HG02642 (cell line): Measurements from ENCODE around the gene SNX2.
A peak's percentile ranks its signal among the peaks of the same experiment; 100 is the strongest.

Source experiments
- ATAC-seq: cut with Tn5 transposase; IDR thresholded peaks from one replicate; pipeline ENCODE4 v1.9.1; 2021; ENCODE audit warnings: mild to moderate bottlenecking; ENCODE audit not compliant: unreplicated experiment, poor library complexity

The SNX2 gene

DNA sequence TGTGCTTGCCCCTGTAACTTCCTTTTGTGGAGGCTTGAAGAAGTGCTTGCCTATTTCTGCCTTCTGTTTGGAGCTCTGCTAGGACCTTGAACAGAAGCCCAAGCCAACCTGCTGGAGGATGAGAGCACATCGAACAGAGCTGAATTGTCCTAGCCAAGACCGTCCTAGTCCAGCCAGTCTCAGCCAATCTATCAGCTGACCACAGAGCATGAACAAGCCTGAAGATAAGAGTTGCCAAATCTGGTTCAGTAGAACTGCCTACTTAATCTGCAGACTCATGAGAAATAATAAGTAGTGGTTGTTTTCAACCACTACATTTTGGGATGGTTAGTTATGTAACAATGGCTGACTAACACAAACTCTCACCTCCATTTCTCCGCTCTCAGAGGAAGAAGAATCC lies 4.4 kb upstream of the SNX2 start:
- ATAC-seq: no peak

DNA sequence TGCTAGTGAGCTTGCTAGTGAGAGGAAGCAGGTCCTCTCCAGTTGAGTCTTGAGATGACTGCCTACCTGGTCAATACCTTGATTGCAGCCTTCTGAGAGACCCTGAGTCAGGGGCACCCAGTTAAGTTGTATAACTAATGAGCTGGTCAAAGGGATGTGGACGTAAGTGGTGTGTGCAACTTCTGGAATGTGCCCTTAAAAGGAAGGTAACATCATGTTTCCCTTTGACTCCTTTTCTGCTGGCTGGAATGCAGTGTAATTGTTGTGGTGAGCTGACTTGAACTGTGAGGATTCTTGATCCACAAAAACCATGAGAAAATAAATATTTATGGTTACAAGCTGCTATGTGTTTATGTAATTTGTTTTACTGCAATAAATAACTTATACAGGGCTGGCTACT lies 2.4 kb upstream of the SNX2 start:
- no peak for ATAC-seq

DNA sequence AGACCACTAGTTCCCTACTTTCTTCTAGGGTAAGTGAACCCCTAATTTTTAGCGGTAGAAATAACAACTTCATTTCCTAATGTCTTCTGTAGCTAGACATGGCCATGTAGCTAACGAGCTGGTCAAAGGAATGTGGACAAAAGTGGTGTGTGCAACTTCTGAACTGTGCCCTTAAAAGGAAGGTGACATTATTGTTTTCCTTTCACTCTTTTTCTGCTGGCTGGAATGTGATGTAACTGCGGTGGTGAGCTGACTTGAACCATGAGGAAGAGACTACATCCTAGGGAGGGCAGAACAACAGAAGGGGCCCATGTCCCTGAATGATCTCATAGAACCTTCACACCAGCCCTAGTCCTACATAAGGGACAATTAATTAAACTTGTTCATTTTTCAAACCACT lies 1.3 kb upstream of the SNX2 start:
- no peak for ATAC-seq

DNA sequence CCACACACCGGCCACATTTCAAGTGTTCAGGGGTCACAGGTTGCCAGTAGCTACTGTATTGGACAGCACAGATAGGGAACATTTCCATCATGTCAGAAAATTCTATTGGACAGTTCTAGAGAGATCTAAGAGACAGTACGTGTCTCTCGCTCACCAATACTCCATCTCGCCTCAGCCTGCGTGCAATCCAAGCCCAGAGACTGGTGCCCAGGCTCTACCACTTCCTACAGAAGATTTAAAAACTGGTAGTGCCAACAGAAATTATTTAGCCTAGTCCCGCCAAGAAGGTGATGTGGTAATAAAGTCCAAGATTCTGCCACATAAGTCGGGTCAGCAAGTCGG lies 390 bp upstream of the SNX2 start:
- ATAC-seq: peak; percentile 27

DNA sequence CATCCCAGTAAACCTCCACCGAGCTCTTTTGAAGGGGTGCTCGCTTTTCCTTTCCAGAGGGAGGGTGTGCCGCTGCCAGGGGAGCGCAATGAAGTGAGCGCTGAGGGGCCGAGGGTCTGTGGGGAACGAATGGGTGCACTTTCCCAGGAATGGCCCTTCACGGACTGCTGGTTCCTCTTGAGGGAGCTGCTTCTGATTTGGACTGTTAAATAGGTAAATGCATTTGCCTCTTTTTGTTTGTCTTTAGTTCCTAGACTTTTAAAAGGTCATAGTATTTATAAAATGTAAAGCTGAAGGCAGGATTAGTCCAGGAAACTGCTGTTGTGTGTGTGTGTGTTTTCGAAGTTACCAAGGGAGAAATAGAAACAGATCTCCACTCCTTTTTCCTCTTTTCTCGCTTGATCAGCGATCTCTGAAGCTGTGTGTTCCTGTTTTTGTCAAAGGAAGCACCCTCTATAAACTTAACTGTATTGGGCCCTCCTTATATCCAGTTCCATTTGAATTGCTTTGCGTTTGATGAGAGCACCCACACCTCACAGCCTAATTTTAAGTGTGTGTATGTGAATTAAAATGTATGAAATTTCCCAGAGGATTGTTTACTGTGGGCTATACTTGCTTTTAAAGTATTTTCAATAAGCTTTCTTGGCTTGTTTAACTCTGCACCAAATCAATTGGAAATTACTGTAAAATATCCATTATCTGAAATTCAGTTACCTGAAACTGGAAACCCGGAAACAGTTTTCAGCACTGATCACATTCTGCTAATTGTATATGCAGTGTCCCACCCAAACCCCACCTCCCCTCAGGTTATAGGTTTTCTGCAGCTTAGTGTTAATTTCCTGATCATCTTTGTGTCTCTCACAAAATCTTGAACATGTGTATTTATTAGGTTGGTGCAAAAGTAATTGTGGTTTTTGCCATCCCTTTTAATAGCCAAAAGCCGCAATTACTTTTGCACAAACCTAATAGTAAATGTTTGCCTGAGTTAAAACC lies 966 bp downstream of the SNX2 start:
- no peak for ATAC-seq

DNA sequence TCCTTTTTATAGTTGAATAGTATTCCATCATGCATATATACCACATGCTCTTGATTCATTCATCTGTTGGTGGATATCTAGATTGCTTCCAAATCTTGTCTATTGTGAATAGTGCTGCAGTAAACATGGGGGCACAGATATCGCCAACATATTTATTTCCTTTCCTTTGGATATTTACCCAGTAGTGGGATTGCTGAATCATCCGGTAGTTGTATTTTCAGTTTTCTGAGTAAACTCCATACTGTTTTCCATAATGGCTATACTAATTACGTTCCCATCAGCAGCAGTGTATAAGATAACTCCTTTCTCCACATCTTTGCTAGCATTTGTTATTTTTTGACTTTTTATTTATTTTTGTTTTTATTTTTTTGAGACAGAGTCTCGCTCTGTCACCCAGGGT lies 3.3 kb downstream of the SNX2 start:
- ATAC-seq: no peak

DNA sequence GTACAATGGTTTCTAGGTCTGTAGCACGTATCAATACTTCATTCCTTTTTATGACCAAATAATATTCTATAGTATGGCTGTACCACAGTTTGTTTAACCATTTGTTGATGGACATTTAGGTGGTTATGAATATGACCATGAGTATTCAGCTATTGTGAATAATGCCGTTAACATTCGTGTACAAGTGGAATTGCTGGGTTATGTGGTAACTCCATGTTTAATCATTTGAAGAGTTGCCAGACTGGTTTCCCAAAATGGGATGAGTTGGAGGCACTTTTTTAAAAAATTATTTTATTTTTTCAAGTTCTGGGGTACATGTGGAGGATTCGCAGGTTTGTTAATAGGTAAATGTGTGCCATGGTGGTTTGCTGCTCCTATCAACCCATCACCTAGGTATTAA lies 4.6 kb downstream of the SNX2 start:
- ATAC-seq: no peak

DNA sequence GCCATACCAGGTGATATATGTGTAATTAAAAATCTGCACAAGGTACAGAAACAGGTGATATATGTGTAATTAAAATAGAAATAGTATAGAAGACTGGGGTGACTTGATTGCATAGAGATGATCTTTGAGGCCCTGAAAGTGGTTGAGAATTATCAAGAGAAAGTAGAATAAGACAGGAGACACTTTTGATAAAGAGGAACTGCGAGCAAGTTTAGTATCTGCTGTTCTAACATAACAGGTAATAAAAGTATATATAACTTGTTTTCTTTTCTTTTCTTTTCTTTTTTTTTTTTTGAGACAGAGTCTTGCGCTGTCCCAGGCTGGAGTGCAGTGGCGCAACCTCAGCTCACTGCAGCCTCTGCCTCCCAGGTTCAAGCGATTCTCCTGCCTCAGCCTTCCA lies 5.4 kb downstream of the SNX2 start:
- ATAC-seq: no peak

DNA sequence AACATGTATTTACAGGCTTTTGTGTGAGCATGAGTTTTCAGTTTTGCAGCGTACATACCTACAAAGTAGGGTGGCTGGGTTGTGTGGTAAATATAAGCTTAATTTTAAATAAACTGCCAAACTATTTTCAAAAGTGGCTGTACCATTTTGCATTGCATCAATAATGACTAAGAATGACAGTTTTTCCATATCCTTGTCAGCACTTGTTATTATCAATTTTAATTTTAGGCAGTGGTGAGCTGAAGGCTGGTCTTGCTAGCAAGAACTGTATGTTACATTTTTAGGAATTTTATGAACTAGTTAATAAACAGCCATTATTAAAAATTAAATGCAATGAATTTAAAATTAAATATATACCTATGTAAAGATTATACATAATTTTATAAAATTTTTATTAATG lies 6.6 kb downstream of the SNX2 start:
- ATAC-seq: no peak

DNA sequence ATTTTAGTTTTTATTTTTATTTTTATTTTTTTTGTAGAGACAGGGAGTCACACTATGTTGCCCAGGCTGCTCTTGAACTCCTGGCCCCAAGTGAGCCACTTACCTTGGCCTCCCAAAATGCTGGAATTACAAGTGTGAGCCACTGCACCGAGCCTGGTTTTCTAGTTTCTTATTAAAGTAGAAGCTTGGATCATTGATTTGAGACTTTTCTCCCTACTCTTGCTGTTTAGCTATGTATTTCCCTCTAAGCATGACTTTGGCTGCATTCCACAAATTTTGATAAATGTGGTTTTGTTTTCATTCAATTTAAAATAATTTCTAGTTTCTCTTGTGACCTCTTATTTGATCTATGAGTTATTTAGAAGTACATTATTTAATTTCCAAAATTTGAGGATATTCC lies 10.4 kb downstream of the SNX2 start:
- no peak for ATAC-seq

DNA sequence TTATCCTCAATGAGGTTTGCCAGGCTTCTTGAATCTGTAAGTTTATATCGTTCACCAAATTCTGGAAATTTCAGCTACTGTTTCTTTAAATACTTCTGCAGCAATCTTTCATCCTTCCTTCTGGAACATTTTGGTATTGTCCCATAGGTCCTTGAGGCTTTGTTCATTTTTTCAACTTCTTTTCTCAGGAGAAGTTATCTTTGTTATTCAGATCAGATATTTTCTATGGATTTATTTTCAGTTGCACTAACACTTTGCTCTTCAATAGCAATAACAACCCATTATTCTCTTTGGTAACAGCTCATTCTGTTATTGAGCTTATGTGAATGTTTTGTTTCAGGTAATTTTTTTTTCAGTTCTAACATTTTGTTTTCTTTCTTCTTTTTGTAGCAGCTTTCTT lies 13.5 kb downstream of the SNX2 start:
- no peak for ATAC-seq

DNA sequence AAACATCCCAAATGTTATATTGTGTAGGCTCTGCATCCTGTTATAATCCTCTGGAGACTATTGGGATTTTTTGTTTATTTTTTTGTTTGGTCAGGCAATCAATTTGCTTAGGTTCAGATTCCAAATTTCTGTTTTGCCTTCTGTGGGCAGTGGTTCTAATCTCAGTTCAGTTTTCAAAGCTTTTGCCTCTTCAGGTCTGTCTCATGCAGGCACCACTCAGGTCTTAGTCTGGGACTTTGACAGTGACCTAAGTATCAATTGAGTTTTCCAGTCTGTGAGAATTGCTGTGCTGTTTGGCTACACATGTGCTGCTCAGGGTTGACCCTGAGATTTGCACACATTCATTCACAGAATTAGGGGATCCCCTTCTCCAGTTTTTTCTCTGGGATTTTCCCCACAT lies 14.1 kb downstream of the SNX2 start:
- no peak for ATAC-seq

DNA sequence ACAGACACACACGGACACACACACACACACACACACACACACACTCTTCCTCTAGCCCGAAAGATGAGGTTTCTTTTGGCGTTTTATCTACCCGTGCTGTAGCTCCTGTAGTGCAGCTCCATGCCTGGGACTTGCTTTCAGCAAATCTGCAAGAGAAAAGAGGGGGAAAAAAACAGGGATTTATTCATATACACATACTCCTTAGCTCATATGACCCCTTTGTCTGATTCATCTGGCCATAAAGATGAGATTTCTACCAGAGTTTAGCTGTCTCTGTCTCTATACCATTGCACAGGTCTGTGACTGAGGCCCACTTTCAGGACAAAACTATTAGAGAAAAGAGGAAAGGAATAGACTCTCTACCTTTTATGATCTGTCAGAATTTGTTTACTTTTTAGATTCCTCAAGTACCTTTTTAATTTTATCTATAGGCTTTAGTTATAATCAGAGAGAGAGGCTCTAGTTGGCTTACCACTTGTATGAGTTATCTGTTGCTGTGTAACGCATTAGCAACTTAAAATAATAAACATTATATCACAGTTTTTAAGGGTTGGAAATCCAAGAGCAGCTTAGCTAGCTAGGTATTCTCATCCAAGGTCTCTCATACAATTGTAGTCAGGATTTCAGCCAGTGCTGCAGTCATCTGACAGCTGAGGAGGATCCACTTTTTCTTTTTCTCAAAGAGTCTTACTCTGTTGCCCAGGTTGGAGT lies 14.7 kb downstream of the SNX2 start:
- no peak for ATAC-seq

DNA sequence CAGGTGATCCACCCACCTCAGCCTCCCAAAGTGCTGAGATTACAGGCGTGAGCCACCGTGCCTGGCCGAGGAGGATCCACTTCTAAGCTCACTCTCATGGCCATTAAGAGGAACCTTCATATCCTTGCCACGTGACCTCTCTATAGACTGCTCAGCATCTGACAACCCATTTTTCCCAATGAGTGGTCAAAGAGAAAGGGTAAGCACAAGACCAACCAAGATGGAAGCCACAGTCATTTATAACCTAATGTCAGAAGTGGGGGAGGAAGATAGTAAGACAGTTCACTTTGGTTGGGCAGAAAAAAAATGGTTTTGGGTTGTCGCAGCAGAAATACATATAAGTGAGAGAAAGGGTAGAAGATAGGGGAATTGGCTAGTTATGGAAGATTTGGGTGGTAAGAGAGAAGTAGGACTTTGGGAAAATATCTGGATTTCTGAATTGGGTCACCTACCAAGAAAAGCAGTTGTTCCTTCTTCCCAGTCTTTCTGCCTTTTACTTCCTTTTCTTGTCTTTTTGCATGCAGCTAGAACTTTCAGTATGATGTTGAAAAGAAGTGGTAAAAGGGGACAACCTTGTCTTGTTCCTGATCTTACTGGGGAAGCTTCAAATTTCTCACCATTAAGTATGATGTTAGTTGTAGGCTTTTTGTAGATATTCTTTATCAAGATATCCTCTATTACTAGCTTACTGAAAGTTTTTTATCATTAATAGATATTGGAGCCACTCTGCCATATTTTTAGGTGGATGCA lies 15.6 kb downstream of the SNX2 start:
- no peak for ATAC-seq

DNA sequence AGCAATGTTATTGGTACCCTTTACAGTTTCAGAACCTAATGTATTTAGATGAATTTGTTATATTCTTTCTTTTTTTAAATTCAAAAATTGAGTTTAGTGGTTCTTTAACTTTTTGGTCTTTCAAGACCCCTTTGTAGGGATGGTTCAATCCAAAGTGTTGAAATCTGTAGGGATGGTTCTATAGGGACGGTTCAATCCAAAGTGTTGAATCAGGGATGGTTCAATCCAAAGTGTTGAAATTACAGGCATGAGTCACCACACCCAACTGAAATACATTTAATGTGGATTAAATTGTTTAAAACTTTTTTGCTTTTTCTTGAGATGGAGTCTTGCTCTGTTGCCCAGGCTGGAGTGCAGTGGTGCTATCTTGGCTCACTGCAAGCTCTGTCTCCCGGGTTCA lies 30.6 kb downstream of the SNX2 start:
- ATAC-seq: no peak

DNA sequence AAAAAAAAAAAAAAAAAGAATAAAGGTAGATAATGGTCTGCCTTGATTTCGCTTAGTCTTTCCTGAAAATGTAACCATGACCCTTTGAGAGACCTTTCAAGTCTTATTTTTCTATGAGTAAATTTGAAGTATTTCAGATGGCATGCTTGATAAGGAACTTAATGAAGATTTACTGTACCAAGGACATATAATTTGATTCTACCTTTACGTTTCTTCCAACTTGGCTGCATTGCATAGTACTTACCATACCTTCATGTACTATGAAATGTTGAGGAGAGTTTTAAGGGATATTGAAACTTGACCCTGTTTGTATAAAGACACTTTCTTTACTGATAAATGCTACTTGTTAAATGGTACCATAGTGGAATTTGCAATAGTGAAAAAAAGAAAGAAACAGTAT lies 35.5 kb downstream of the SNX2 start:
- ATAC-seq: no peak

DNA sequence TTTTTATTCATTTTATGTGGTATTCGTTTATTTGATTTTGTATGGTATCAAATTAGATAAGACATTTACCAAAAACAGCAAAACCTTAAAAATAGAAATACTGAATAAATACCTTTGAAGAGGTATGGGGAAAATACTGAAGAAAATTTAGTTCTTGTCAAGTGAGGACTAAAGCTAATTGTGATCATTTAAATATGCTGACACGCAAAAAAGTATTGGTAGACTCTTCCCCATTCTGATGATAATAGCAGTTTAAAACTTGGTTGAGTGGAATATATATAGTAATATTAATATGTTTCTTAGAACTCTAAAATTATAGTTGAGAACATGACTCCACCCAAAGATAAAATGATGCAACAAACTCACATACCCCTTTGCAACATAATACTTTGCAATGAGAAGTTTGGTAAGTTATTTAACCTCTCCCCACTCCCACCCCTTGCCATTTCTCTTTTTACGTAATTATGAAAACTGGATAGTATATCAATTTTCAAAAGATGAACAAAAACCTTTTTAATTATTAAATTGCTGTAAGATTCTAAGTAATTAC lies 40.4 kb downstream of the SNX2 start:
- no peak for ATAC-seq

DNA sequence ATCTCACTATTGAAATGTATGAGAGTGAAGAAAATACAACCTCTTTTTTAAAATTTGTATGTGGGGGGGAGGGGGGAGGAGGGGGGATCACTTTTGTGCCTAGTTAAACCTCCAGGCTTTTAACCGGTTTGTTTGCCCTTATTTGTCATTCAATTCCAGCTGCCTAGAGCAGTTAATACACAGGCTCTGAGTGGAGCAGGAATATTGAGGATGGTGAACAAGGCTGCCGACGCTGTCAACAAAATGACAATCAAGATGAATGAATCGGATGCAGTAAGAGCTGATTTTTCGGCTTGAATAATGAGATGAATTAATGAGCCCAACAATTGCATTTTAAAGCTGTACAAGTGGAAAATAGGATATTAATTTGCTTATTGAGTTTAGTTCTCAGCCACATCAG lies 41.9 kb downstream of the SNX2 start:
- ATAC-seq: no peak

DNA sequence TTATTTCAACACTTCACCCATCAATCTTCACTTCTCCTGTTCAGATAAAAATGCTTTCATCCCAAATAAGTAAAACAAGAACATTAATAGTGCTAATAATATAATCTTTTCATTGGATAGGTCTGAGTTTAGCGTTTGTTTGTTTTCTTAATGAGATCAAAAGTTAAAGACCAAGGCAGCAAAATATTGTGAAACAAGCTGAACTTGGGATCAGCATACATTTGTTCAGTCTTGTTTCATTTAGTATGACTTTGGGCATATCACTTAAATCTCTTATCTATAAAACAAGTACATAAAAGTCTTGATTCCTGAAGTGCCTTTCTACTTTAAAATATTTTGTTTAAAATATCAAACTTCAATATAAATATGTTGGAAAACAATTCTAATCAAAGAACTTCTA lies 57.1 kb downstream of the SNX2 start:
- ATAC-seq: no peak

DNA sequence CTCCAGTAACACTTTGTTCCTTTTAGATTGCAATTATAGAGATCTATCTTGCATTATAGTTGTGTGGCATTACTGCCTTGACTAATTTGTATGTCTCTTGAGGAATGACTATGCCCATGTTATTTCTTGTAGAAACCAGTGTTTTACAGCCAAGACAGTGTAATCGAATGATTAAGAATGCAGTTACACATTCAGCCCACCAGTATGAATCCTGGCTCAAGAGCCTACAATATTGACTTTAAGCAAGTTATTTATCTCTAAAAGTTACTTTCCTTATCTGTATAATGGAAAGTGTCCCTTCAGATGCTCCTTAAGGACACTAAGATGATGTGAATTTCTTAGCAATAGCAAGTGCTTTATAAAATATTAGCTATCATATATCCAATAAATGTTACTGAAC lies 60.8 kb downstream of the SNX2 start:
- ATAC-seq: no peak

DNA sequence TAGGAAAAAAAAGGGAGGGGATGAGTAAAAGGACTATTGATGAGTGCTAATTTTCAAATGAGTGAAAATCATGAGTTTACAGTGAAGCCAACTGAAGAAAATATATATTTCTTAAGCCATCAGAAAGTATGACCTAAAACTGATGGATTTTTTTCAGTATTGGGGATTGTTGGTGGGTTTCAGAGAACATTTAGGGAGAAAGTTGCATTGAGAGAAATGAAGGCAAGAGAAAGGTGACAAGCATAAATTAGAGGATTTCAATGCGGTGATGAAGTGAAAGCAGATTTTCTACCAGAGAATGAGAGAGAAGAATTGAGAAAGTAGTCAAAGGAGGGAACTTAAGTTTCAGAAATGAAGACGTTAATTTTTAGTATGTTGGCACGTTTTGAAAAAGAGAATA lies 62.1 kb downstream of the SNX2 start:
- ATAC-seq: no peak
